ENCODE data around the gene STAU1. TPM values are rescaled to one million over a fixed set of nuclear protein-coding genes. Genes with fewer than 3 reads are reported as not detected.

Gene STAU1
- total and polyA plus RNA-seq, 10 of the 15 experiments (the other 5 are each of a cell fraction or from before 2014, with no cell fraction given): 13.9 to 66.2 (median 45.6) TPM

DNA sequence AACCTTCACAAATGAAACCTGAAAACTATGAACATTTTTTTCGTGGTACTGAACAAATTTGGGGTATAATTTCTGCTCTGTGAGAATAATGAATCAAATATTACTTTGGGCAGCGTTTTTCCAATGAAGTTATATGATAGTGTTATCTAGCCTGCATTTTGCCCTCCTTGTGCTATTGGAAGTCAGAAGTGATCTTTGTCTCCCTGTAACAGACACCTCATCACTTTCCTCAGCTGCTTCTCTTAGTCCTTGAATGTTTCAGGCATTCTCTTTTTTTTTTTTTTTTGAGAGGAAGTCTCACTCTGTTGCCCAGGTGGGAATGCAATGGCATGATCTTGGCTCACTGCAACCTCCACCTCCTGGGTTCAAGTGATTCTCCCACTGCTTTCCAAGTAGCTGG lies 41.2 kb upstream of the STAU1 start (continued):
- TF ChIP-seq HDAC6 (IDR thresholded peaks at IDR 0.05; ENCODE audit: unreplicated experiment): no peak
- TF ChIP-seq LARP7 (IDR thresholded peaks at IDR 0.05): no peak
- no peak for TF ChIP-seq POLR2AphosphoS5 (IDR thresholded peaks at IDR 0.05; ENCODE audit: low read length)
- TF ChIP-seq, protein P1, sequence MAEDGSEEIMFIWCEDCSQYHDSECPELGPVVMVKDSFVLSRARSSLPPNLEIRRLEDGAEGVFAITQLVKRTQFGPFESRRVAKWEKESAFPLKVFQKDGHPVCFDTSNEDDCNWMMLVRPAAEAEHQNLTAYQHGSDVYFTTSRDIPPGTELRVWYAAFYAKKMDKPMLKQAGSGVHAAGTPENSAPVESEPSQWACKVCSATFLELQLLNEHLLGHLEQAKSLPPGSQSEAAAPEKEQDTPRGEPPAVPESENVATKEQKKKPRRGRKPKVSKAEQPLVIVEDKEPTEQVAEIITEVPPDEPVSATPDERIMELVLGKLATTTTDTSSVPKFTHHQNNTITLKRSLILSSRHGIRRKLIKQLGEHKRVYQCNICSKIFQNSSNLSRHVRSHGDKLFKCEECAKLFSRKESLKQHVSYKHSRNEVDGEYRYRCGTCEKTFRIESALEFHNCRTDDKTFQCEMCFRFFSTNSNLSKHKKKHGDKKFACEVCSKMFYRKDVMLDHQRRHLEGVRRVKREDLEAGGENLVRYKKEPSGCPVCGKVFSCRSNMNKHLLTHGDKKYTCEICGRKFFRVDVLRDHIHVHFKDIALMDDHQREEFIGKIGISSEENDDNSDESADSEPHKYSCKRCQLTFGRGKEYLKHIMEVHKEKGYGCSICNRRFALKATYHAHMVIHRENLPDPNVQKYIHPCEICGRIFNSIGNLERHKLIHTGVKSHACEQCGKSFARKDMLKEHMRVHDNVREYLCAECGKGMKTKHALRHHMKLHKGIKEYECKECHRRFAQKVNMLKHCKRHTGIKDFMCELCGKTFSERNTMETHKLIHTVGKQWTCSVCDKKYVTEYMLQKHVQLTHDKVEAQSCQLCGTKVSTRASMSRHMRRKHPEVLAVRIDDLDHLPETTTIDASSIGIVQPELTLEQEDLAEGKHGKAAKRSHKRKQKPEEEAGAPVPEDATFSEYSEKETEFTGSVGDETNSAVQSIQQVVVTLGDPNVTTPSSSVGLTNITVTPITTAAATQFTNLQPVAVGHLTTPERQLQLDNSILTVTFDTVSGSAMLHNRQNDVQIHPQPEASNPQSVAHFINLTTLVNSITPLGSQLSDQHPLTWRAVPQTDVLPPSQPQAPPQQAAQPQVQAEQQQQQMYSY (CRISPR knock-in tag; IDR thresholded peaks at IDR 0.05): no peak

GRCh38 chr20:49228676-49229075 lies 40.5 kb upstream of the STAU1 start:
- Histone ChIP-seq H3K9me3 (replicated peaks; ENCODE audit: control insufficient read depth, insufficient read depth, low read length) (no peaks in the 10 kb centered on the region), H3K36me3 (ENCODE audit: control insufficient read depth in 2 of 2, insufficient read depth in 2 of 2, low read length in 1 of 2) (peaks cover 16 to 25% of the 10 kb centered on the region in 2 experiments), H3K27me3 (replicated peaks in 1 of 2; ENCODE audit: control insufficient read depth in 2 of 2, insufficient read depth in 2 of 2, low read length in 1 of 2) (no peaks in the 10 kb centered on the region), H3K4me2 (ENCODE audit: control insufficient read depth, insufficient read depth) (no peak overlapping the region), H3K4me1 (ENCODE audit: control insufficient read depth, insufficient read depth, low read length) (peaks cover 10% of the 10 kb centered on the region), H3K4me3 (no peak overlapping the region), H3K27ac (ENCODE audit: control insufficient read depth, insufficient read depth) (no peak overlapping the region), H4K20me1 (ENCODE audit: control insufficient read depth, insufficient read depth) (no peaks in the 10 kb centered on the region), H2AFZ (ENCODE audit: control insufficient read depth, low read depth, low read length) (no peak overlapping the region), H3K9ac (ENCODE audit: control insufficient read depth, insufficient read depth, low read length) (no peak overlapping the region), H3K79me2 (ENCODE audit: control insufficient read depth, insufficient read depth, low read length) (no peaks in the 10 kb centered on the region; the same call in 1 of the 2 replicates)
- in situ Hi-C loops (cut with MboI): no loop called here
- intact Hi-C loops (cut with micrococcal nuclease; ENCODE audit: unreplicated experiment): no loop called here
- POLR2A ChIA-PET: no interaction called here
- CTCF ChIA-PET: interaction anchor here (0.6 to 1.0 kb wide), 2 partner anchors 12 to 125 kb away, joined by 3 read pairs; no protein-coding TSS in a partner anchor
- 98% methylated on average over 7 of the region's 9 CpGs for WGBS (ENCODE audit: insufficient coverage, insufficient replicate concordance, low lambda C conversion rate, missing lambda C conversion rate)
- no TSS peak for BruUV-seq (replicated peaks)
- DNase-seq (ENCODE audit: low read depth, low spot score) (no peak), ATAC-seq (no peak), FAIRE-seq (no peak)
- RAD21 ChIA-PET (ENCODE audit: unreplicated experiment): no interaction called here
- no peak for TF ChIP-seq DPF2 (IDR thresholded peaks at IDR 0.05)
- no peak for TF ChIP-seq ASH2L (IDR thresholded peaks at IDR 0.05; ENCODE audit: borderline replicate concordance, low read depth)
- TF ChIP-seq IRF5 (IDR thresholded peaks at IDR 0.05; ENCODE audit: borderline replicate concordance): no peak
- TF ChIP-seq IKZF2 (IDR thresholded peaks at IDR 0.05): no peak
- no peak for TF ChIP-seq YY1 (IDR thresholded peaks at IDR 0.05; ENCODE audit: low read depth, low read length)
- TF ChIP-seq, protein P2, sequence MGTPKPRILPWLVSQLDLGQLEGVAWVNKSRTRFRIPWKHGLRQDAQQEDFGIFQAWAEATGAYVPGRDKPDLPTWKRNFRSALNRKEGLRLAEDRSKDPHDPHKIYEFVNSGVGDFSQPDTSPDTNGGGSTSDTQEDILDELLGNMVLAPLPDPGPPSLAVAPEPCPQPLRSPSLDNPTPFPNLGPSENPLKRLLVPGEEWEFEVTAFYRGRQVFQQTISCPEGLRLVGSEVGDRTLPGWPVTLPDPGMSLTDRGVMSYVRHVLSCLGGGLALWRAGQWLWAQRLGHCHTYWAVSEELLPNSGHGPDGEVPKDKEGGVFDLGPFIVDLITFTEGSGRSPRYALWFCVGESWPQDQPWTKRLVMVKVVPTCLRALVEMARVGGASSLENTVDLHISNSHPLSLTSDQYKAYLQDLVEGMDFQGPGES (IDR thresholded peaks at IDR 0.05): no peak
- TF ChIP-seq WRNIP1 (IDR thresholded peaks at IDR 0.05; ENCODE audit: borderline replicate concordance, low read depth, low read length): no peak
- TF ChIP-seq MEF2B (IDR thresholded peaks at IDR 0.05; ENCODE audit: partially characterized antibody, poor library complexity, severe bottlenecking): no peak
- TF ChIP-seq SMAD1 (IDR thresholded peaks at IDR 0.05; ENCODE audit: low read depth, partially characterized antibody): no peak
- TF ChIP-seq MXI1 (IDR thresholded peaks at IDR 0.05; ENCODE audit: low read depth, low read length): no peak
- TF ChIP-seq HDAC2 (IDR thresholded peaks at IDR 0.05): no peak
- TF ChIP-seq PBX3 (IDR thresholded peaks at IDR 0.05; ENCODE audit: insufficient replicate concordance, low read depth, low read length): no peak
- no peak for TF ChIP-seq ZSCAN29 (IDR thresholded peaks at IDR 0.05)
- SMC1A ChIA-PET (ENCODE audit: uncharacterized antibody, unreplicated experiment): no interaction called here
